Gastroesophageal sphincter (tissue), 3 donors: ENCODE measurements around the gene ZDHHC11B.
"Not testable (repeated sequence)": the region's sequence is repeated elsewhere in the genome, so short reads cannot be mapped to it uniquely, and the experiment has no call there.

Source experiments
- POLR2A ChIP-seq, 2 donors: fragments of 450-650 bp; IDR thresholded peaks; one replicate each; pipeline ENCODE4 v1.6.1; 2017; ENCODE audit warnings: antibody characterized with exemption in 2 of 2, mild to moderate bottlenecking in 2 of 2, moderate library complexity in 1 of 2
- POLR2AphosphoS5 ChIP-seq: sonication (generic); formaldehyde crosslinking; IDR thresholded peaks from one replicate; pipeline ENCODE4 v1.6.1; 2017; ENCODE audit warnings: antibody characterized with exemption
- TF ChIP-seq, protein P1 (sequence below), 4 experiments: fragments of 200-600 bp in 2 of 4; fragments of 450-650 bp in 2 of 4; sonication (generic) in 1 of 4; IDR thresholded peaks; one replicate each; pipeline ENCODE4 v1.5.1; 2017 to 2019; ENCODE audit warnings: antibody characterized with exemption in 4 of 4, mild to moderate bottlenecking in 2 of 4, moderate library complexity in 2 of 4

DNA sequence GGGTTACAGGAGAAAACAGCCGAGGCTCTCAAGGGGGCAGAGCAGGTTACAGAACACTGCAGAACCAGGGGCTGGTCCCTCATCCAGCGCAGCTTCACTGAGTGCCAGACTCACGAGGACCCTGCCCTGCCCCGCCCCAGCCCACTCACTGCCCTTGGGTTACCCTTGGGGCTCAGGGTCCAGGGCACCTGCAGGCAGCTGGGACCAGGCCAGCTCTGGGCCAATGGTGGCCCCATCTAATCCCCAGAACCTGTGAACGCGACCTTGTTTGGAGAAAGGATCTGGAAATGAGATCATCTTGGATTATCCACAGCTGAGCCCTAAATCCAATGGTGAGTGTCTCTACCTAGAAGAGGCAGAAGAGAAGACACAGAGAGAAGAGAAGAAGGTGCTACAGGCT lies 6.1 kb downstream of the ZDHHC11B start:
- TF ChIP-seq, protein P1, sequence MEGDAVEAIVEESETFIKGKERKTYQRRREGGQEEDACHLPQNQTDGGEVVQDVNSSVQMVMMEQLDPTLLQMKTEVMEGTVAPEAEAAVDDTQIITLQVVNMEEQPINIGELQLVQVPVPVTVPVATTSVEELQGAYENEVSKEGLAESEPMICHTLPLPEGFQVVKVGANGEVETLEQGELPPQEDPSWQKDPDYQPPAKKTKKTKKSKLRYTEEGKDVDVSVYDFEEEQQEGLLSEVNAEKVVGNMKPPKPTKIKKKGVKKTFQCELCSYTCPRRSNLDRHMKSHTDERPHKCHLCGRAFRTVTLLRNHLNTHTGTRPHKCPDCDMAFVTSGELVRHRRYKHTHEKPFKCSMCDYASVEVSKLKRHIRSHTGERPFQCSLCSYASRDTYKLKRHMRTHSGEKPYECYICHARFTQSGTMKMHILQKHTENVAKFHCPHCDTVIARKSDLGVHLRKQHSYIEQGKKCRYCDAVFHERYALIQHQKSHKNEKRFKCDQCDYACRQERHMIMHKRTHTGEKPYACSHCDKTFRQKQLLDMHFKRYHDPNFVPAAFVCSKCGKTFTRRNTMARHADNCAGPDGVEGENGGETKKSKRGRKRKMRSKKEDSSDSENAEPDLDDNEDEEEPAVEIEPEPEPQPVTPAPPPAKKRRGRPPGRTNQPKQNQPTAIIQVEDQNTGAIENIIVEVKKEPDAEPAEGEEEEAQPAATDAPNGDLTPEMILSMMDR (IDR thresholded peaks at IDR 0.05) = not testable (repeated sequence)
- TF ChIP-seq POLR2A (IDR thresholded peaks at IDR 0.05); POLR2AphosphoS5: not testable (repeated sequence)
